Measurements from ENCODE around the gene ATP13A3. TPM values are rescaled to one million over a fixed set of nuclear protein-coding genes. Genes with fewer than 3 reads are reported as not detected.

The ATP13A3 gene
- total RNA-seq, 1 donor from 2014 or later: 80.3 TPM

- H3K4me1 Mint-ChIP-seq (ENCODE audit: unreplicated experiment): no peaks in the 10 kb centered on the region
- no peaks in the 10 kb centered on the region for H3K9me3 Mint-ChIP-seq
- DNase-seq (ENCODE audit: extremely low spot score, unreplicated experiment): no peak
- TF ChIP-seq CTCF (conservative IDR thresholded peaks at IDR 0.05): no peak
- H3K4me3 Mint-ChIP-seq: no peak overlapping the region
- H3K36me3 Mint-ChIP-seq: peaks cover 19% of the 10 kb centered on the region
- H3K27me3 Mint-ChIP-seq: no peaks in the 10 kb centered on the region
- no peak overlapping the region for H3K27ac Mint-ChIP-seq
Measured at GRCh38 chr3:194434503-194434902, 52.3 kb downstream of the ATP13A3 start.

GRCh38 chr3:194431554-194431953 is 55.2 kb downstream of the ATP13A3 start:
- DNase-seq (ENCODE audit: extremely low spot score, unreplicated experiment): no peak
- H3K4me1 Mint-ChIP-seq (ENCODE audit: unreplicated experiment): no peaks in the 10 kb centered on the region
- H3K9me3 Mint-ChIP-seq: no peaks in the 10 kb centered on the region
- no peak overlapping the region for H3K4me3 Mint-ChIP-seq
- TF ChIP-seq CTCF (conservative IDR thresholded peaks at IDR 0.05): no peak
- no peaks in the 10 kb centered on the region for H3K27me3 Mint-ChIP-seq
- no peak overlapping the region for H3K27ac Mint-ChIP-seq
- H3K36me3 Mint-ChIP-seq: peaks cover 19% of the 10 kb centered on the region

- Mint-ChIP-seq H3K27ac (no peak overlapping the region), H3K27me3 (no peaks in the 10 kb centered on the region), H3K4me1 (ENCODE audit: unreplicated experiment) (no peaks in the 10 kb centered on the region), H3K9me3 (no peaks in the 10 kb centered on the region), H3K36me3 (peaks cover 15% of the 10 kb centered on the region), H3K4me3 (no peak overlapping the region)
- no peak for TF ChIP-seq CTCF (conservative IDR thresholded peaks at IDR 0.05)
- no peak for DNase-seq (ENCODE audit: extremely low spot score, unreplicated experiment)
Measured at GRCh38 chr3:194425399-194425798, 61.4 kb downstream of the ATP13A3 start.

- H3K4me1 Mint-ChIP-seq (ENCODE audit: unreplicated experiment): no peaks in the 10 kb centered on the region
- TF ChIP-seq CTCF (conservative IDR thresholded peaks at IDR 0.05): no peak
- no peak overlapping the region for H3K4me3 Mint-ChIP-seq
- no peaks in the 10 kb centered on the region for H3K9me3 Mint-ChIP-seq
- no peaks in the 10 kb centered on the region for H3K27me3 Mint-ChIP-seq
- peaks cover 15% of the 10 kb centered on the region for H3K36me3 Mint-ChIP-seq
- DNase-seq (ENCODE audit: extremely low spot score, unreplicated experiment): no peak
- H3K27ac Mint-ChIP-seq: no peak overlapping the region
Measured at GRCh38 chr3:194424953-194425352, 61.8 kb downstream of the ATP13A3 start.

GRCh38 chr3:194424373-194424772 is 62.4 kb downstream of the ATP13A3 start:
- H3K4me3 Mint-ChIP-seq: no peak overlapping the region
- peaks cover 12% of the 10 kb centered on the region for H3K36me3 Mint-ChIP-seq
- no peaks in the 10 kb centered on the region for H3K27me3 Mint-ChIP-seq
- no peak for DNase-seq (ENCODE audit: extremely low spot score, unreplicated experiment)
- TF ChIP-seq CTCF (conservative IDR thresholded peaks at IDR 0.05): no peak
- H3K9me3 Mint-ChIP-seq: no peaks in the 10 kb centered on the region
- H3K27ac Mint-ChIP-seq: no peak overlapping the region
- no peaks in the 10 kb centered on the region for H3K4me1 Mint-ChIP-seq (ENCODE audit: unreplicated experiment)

- Mint-ChIP-seq H3K27ac (no peak overlapping the region), H3K4me1 (ENCODE audit: unreplicated experiment) (no peaks in the 10 kb centered on the region), H3K36me3 (peaks cover 19% of the 10 kb centered on the region), H3K9me3 (no peaks in the 10 kb centered on the region), H3K27me3 (no peaks in the 10 kb centered on the region), H3K4me3 (no peak overlapping the region)
- no peak for TF ChIP-seq CTCF (conservative IDR thresholded peaks at IDR 0.05)
- no peak for DNase-seq (ENCODE audit: extremely low spot score, unreplicated experiment)
Measured at GRCh38 chr3:194423317-194423716, 63.5 kb downstream of the ATP13A3 start.

Data from type B pancreatic cell (in vitro differentiated cells).